GM19395 (cell line): ENCODE data around the gene TLDC2.

Experiments
- ATAC-seq: cut with Tn5 transposase; IDR thresholded peaks from one replicate; pipeline ENCODE4 v1.9.1; 2021; ENCODE audit warnings: mild to moderate bottlenecking, moderate library complexity; ENCODE audit not compliant: unreplicated experiment

Gene TLDC2

GRCh38 chr20:36849333-36850065, 26.4 kb upstream of the TLDC2 start:
- no peak for ATAC-seq

- ATAC-seq, result no peak
Observed at GRCh38 chr20:36850759-36851158, 25.2 kb upstream of the TLDC2 start.

- no peak for ATAC-seq
Observed at GRCh38 chr20:36851490-36851889, 24.4 kb upstream of the TLDC2 start.

DNA sequence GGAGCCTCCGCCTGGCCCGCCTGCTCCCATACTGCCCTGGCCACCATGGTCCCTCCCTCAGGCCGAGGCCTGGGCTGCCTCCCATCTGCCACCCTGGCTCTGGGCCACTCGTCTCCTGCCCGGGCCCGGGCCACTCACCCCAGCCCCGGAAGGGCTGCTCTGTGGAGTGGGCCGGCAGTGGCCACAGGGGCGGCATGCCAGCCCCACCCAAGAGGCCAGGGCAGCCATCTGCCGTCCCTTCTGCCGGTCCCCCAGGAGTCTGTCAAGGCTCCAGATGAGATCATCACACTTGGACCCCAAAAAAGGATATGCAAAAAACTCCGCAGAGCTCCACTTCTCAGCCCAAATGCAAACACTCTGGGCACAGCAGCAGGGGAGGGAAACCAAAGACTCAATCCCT, 23.8 kb upstream of the TLDC2 start:
- no peak for ATAC-seq

- no peak for ATAC-seq
Observed at GRCh38 chr20:36854348-36855240, 21.3 kb upstream of the TLDC2 start.

GRCh38 chr20:36855241-36855657, 20.7 kb upstream of the TLDC2 start:
- ATAC-seq, result no peak

DNA sequence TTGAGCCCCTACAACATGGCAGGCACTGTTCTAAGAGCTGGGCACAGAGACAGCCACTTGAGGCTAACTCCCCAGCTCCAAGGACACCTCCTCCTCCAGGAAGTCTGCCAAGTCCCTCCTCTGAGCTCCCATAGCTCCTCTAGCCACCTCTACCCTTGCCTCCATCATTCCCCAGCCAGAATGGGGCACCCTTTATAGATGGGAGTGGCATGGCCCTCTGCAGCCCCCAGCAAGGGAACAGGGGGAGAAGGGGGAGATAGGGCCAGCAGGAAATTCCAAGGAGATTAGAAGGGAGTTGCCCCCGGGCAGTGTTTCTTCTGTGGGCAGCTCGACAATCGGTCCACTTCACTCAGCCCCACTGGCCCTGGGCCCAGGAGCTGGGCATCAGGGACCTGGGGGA, 19.7 kb upstream of the TLDC2 start:
- no peak for ATAC-seq

DNA sequence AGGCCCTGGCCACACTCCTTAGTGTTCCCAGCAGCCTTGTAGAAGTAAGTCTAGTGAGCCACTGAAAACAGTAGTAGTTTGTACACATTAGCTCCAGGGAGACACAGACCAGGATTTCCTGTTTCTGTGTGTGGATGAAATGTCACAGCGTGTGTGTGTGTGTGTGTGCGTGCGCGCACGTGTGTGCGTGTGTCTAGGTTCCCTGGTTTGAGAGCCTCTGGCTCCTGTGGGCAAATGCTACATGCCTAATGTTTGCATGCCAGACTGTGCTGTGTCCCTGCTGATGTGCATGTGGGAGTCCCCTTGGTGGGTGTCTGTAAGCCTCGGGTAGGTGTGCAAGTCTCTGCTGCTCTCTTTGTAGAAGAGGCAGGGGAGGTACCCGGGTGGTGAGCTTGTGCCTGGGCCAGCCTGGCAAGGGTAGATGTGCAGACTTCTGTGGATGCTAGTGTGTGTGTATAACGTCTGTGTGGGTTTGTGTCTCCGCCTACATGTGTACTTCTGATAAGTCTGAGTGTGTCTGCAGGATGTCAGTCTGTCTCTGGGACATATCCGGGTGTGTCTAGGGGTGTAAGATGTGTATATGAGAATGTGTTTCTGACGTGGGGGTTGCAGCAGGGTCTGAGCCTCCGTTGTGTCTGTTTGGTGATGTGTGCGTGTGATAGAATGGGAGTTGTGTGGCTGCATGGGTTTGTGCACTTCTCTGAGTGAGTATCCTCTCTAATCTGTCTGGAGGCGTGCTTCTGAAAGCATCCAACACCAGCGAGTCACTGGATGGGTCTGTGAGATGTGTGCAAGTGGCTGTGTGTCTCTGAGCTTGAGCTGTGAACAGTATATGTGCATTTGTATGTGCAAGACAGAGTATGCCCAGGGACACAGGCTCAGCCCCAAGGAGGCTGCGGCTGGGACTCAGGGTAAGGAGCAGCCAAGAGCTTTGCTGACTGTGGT, 19.0 kb upstream of the TLDC2 start:
- ATAC-seq, result no peak

GRCh38 chr20:36859282-36859555, 16.7 kb upstream of the TLDC2 start:
- no peak for ATAC-seq

- ATAC-seq, result no peak
Observed at GRCh38 chr20:36859700-36860330, 16.1 kb upstream of the TLDC2 start.

GRCh38 chr20:36860339-36860738, 15.6 kb upstream of the TLDC2 start:
- ATAC-seq, result no peak

DNA sequence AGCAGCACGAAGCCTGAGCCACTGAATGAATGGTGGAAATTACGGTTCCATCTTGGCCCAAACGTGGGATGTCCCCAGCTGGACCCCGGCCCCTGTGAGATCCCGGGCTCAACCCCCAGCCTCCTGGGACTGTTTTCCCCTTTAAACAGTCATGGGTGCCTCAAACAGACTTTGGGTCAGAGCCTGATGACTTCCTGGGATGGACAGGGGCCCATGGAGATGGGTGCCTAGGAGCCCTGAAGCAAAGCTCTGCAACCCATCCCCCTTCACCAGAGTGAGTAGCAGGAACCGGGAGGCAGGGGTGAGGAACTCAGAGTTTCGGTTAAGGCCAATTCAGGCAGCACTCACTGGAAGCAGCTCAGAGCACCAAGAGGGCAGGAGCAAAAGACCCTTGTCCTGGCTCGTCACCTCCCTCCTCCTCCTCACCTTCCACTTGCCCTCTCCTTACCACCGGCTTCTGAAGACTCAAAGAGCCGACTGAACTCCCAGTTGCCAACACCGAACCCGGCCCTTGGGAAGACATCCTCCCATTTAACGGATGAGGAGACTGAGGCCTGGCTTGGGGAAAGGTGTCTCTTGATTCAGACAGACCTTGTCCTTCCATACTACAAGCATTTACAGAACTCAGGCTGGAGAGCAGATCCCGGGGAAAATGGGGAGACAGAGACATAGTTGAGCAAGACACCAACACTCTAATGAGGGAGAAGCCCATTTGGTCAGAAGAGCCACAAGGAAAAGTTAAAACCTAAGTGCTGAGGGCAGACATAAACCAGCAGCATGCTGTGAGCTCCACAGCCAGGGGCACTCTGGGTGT, 14.9 kb upstream of the TLDC2 start:
- ATAC-seq, result no peak

DNA sequence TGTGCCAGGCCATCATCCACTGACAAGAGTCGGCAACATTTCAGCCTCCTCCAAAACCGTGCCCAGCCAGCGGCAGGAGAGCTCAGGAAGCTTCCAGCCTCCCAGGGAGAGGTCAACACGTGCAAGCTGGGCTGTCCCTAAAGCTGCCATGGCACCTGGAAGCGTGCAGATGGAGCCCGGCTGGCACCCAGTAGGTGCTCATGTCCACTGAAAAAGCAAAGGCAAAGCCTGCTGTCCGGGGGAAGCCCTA, 14.4 kb upstream of the TLDC2 start:
- ATAC-seq, result no peak

GRCh38 chr20:36861875-36862801, 13.8 kb upstream of the TLDC2 start:
- no peak for ATAC-seq

- ATAC-seq, result no peak
Observed at GRCh38 chr20:36862857-36863668, 12.9 kb upstream of the TLDC2 start.

- ATAC-seq, result no peak
Observed at GRCh38 chr20:36865076-36865860, 10.7 kb upstream of the TLDC2 start.

DNA sequence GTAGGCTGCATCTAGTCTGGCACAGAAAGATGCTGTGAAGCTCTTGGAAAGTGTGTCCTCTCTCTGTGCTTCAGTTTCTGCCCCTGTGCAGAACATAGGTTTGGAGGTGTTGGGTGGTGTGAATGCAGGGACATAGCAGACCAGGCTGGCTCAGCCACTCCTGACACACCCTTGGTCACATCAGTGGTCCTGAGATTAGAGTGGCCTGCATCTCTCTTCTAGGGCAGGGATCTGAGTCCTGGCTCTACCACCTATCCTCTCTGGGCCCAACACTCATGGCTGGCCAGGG, 10.1 kb upstream of the TLDC2 start:
- no peak for ATAC-seq

DNA sequence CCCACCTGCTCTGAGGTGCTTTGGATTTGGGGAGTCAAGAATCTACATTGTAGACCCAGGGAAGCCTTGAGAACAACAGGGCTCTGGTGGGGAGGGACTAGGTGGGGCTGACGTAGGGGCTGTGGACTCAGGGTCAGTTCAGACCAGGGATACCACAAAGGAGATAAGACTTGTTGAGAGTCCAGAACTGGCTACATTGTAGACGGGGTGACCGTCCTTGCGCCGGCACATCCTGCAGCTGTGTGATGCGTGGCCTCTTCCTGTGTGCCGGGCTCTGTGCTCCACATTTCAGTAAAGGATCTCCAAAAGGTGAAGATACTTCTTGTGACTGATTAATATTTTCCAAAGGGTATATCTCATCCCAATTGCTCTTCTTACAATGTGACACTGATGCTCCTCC, 9.8 kb upstream of the TLDC2 start:
- ATAC-seq, result no peak
